GM21529 (cell line): ENCODE data around the gene CA11.
A peak's percentile ranks its signal among the peaks of the same experiment; 100 is the strongest.
"Not testable (repeated sequence)": the region's sequence is repeated elsewhere in the genome, so short reads cannot be mapped to it uniquely, and the experiment has no call there.

Source experiments
- ATAC-seq: cut with Tn5 transposase; IDR thresholded peaks from one replicate; pipeline ENCODE4 v1.9.1; 2021; ENCODE audit not compliant: unreplicated experiment

CA11 gene

GRCh38 chr19:48644839-48645619 lies 958 bp downstream of the CA11 start:
- no peak for ATAC-seq

- no peak for ATAC-seq
Measured at GRCh38 chr19:48644355-48644754, 1.6 kb downstream of the CA11 start.

- ATAC-seq, result no peak
Measured at GRCh38 chr19:48642862-48643261, 3.1 kb downstream of the CA11 start.

- ATAC-seq, result no peak
Measured at GRCh38 chr19:48641850-48642249, 4.1 kb downstream of the CA11 start.

- ATAC-seq, result no peak
Measured at GRCh38 chr19:48639483-48640375, 6.3 kb downstream of the CA11 start.

- no peak for ATAC-seq
Measured at GRCh38 chr19:48638831-48639381, 7.1 kb downstream of the CA11 start.

- peak; percentile 10 for ATAC-seq
Measured at GRCh38 chr19:48637948-48638830, 7.8 kb downstream of the CA11 start.

GRCh38 chr19:48637449-48637947 lies 8.5 kb downstream of the CA11 start:
- ATAC-seq, result peak; percentile 74

GRCh38 chr19:48636859-48637448 lies 9.0 kb downstream of the CA11 start, which contains the start of gene DBP:
TSS of gene DBP (minus strand) at chr19:48637379. CDS start at chr19:48636994, 385 bp downstream.
- ATAC-seq, result no peak

- ATAC-seq, result no peak
Measured at GRCh38 chr19:48635966-48636858, 9.8 kb downstream of the CA11 start.

GRCh38 chr19:48635263-48635965 lies 10.6 kb downstream of the CA11 start:
- ATAC-seq, result no peak

- ATAC-seq, result no peak
Measured at GRCh38 chr19:48634424-48635262, 11.3 kb downstream of the CA11 start.

- ATAC-seq, result no peak
Measured at GRCh38 chr19:48634036-48634342, 12.0 kb downstream of the CA11 start.

GRCh38 chr19:48633148-48634035 lies 12.6 kb downstream of the CA11 start:
- no peak for ATAC-seq

- no peak for ATAC-seq
Measured at GRCh38 chr19:48632692-48633147, 13.3 kb downstream of the CA11 start.

GRCh38 chr19:48632286-48632685 lies 13.7 kb downstream of the CA11 start:
- ATAC-seq, result not testable (repeated sequence)

GRCh38 chr19:48631225-48631624 lies 14.8 kb downstream of the CA11 start:
- ATAC-seq, result no peak
